ENCODE results near the gene PLA2G10.
"Not testable (repeated sequence)": the region's sequence is repeated elsewhere in the genome, so short reads cannot be mapped to it uniquely, and the experiment has no call there.

PLA2G10 gene

DNA sequence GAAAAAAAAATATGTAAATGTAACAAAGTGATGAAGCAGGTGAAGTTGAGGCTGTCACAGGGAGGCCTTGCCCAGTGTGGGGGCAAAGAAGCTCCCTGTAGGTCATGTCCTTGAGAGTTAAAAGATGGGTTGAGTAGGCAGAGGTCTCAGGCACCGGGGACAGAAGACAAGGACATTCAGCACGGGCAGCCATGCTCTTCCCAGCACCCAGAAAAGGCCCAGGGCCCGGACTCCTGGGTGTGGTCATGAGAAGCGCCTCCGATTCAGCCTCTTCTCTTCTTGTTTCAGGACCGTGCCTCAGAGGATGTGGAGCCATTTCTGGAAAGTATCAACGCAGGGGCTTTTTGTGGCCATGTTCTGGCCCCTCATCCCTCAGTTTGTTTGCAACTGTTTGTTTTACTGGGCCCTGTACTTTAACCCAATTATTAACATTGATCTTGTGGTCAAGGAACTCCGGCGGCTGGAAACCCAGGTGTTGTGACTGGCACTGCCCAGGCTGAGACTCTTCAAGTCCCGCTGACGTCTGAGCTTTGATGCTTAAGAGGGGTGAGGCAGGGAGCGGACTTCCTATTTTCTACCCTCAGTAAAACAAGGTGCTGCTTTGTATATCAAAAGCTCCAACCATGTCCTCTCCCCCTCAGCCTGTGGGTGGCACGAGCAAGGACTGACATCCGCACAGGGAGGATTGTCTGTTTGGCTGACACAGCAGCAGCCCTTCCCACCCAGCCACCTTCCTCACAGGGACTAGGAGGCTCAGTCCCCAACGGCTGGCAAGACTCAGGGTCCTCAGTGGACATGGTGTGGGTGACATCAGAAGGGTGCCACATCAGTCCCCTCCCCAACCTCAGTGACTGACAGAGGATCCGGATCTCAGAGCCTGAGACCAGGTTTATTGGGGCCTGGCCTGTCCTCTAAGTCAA is 26.5 kb downstream of the PLA2G10 start:
- Histone ChIP-seq H3K4me3 (no peak overlapping the region), H3K27ac (no peak overlapping the region)

DNA sequence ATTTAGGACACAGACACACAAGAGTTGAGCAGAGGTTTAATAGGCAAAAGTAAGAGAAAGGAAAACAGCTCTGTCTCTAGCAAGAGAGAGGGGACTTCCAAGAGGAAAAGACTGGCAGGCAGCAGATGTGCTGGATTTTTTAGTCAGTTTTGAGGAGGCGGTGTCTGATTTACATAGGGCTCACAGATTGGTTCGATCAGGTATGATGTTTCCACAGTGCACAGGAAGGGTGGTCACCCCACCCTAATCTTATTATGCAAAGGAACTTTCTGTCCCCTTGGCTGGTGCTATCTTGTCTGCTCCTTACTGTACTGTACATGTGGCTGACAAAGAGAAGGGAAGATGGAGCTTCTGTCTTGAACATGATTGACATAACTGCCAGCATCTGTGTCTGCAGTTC is 36.0 kb downstream of the PLA2G10 start:
- Histone ChIP-seq H3K4me3 (no peak overlapping the region), H3K27ac (peak overlapping the region in 1 of 21 experiments; percentile 10)

DNA sequence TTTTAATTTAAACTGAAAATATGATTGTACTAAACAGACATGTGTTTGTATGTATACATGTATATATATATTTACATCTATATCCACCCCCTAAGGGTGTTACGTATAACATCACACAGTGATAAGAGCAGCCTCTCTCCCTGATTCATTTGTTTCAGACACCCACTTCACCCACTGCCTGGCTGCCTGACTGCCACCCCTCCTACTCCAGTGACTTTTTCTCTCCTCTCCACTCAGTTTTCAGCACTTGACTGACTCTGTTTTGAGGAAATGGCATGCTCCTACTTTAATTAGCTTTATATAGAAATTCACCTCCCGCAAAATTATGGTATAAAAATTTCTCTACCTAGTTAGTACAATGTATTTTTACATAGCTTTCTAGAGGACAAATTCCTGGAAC is 41.4 kb downstream of the PLA2G10 start:
- Histone ChIP-seq H3K27ac (no peak overlapping the region), H3K4me3 (no peak overlapping the region)

DNA sequence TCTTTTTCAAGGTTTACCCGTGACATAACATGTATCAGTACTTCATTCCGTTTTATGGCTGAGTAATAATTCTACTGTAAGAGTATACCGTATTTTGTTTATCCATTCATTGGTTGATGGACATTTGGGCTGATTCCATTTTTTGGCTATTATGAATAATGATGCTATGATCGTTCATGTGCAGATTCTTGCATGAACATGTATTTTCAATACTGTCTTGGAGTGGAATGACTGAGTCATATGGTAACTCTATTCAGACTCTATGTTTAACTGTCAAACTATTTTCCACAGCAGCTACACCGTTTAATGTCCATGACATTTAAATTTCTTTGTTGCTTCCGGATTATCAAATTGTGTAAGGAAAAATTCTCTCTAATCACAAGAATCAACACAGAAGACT is 43.5 kb downstream of the PLA2G10 start:
- H3K27ac ChIP-seq, result no peak overlapping the region
- no peak overlapping the region for H3K4me3 ChIP-seq

DNA sequence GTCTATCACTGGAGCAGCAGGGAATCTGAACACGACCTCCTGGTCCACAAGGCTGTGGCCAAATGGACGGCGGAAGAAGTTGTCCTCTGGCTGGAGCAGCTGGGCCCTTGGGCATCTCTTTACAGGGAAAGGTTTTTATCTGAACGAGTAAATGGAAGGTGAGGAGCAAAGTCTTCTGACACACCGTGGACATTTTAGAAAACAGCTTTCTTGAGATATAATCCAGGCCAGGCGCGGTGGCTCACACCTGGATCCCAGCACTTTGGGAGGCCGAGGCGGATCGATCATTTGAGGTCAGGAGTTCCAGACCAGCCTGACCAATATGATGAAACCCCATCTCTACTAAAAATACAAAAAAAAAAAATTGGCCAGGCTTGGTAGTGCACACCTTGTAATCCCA is 44.3 kb downstream of the PLA2G10 start:
- H3K4me3 ChIP-seq, result no peak overlapping the region

DNA sequence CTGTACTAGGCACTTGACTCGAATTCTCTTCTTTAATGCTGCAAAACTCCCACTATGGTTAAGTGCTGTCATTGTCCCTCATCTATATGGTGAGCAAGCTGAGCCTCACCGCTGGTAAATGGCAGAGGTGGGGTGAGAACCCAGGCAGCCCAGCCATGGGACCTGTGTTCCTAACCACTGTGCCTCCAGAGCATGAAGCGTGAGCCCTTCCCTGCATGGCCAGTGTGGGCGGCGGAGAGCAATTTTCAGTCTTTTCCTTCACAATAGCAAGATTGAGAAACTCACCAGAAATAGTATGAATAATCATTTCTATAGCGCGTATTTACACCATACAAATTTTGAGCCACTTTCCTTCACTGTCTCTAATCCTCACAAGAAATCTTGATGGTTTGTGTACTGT is 52.2 kb downstream of the PLA2G10 start:
- H3K4me3 ChIP-seq, result no peak overlapping the region
- H3K27ac ChIP-seq, result no peak overlapping the region

More for the DNA sequence above, 44.3 kb downstream of the PLA2G10 start:
- H3K27ac ChIP-seq, result no peak overlapping the region

DNA sequence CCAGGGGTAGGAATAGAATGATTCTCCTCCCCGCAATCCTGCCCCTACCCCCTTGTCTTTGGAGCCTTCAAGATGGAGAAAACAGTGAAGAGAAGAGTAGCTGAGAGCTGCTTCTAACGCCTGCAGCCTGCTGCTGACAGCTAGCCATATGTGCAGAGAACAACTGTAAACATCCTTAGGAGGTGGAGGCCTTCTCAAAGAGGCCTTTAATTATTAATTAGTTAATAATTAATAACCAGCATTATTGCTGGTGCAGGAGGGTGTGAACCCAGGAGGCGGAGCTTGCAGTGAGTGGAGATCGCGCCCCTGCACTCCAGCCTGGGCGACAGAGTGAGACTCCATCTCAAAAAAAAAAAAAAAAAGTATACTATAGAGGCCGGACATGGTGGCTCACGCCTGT is 52.9 kb downstream of the PLA2G10 start:
- Histone ChIP-seq H3K27ac (no peak overlapping the region), H3K4me3 (no peak overlapping the region)

- H3K27ac ChIP-seq, result peak overlapping the region in 1 of 21 experiments; percentile 33
- H3K4me3 ChIP-seq, result no peak overlapping the region
Measured at GRCh38 chr16:14640538-14640937, 53.6 kb downstream of the PLA2G10 start.

- not testable (repeated sequence) for H3K27ac ChIP-seq
Measured at GRCh38 chr16:14636951-14637240, 57.2 kb downstream of the PLA2G10 start.

DNA sequence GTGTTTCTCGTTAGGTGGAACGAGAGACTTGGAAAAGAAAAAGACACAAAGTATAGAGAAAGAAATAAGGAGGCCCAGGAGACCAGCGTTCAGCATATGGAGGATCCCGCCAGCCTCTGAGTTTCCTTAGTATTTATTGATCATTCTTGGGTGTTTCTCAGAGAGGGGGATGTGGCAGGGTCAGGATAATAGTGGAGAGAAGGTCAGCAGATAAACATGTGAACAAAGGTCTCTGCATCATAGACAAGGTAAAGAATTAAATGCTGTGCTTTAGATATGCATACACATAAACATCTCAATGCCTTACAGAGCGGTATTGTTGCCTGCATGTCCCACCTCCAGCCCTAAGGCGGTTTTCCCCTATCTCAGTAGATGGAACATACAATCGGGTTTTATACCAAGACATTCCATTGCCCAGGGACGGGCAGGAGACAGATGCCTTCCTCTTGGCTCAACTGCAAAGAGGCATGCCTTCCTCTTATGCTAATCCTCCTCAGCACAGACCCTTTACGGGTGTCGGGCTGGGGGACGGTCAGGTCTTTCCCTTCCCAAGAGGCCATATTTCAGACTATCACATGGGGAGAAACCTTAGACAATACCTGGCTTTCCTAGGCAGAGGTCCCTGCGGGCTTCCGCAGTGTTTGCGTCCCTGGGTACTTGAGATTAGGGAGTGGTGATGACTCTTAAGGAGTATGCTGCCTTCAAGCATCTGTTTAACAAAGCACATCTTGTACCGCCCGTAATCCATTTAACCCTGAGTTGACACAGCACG is 57.7 kb downstream of the PLA2G10 start:
- H3K4me3 ChIP-seq, result not testable (repeated sequence)
- peak overlapping the region in 2 of 21 experiments; percentile 3 to 29 for H3K27ac ChIP-seq

More at GRCh38 chr16:14636951-14637240, 57.2 kb downstream of the PLA2G10 start:
- H3K4me3 ChIP-seq, result not testable (repeated sequence)

DNA sequence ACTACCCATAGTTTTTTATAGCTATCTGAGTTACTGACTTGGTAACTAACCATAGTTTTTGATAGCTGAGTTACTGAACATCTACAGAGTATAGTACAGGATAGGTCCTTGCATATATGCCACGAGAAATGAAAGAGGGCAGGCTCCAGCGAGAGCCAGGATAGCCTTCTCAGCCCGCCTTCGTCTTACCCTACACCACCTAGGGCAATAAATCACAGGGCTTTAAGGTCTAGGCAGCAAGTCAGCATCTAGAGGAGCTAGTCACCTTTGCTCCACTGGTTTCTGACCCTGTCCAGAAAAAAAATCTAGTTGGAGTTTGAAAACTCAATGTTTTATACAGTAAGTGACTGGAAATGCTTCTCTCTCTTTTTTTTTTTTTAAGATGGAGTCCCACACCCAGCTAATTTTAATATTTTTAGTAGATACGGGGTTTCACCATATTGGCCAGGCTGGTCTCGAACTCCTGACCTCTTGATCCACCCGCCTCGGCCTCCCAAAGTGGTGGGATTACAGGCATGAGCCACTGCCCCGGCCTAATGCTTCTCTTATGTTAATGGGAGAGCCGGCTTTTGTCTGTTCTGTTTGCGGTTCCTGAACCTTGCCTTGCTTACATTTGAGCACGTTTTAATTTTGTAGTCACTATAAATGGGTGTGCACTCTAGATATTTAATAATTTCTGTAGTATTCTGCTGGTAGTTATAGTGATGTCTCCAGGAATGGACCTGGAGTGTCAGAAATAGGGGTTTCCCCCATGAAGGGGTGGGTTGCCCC is 58.5 kb downstream of the PLA2G10 start:
- H3K4me3 ChIP-seq, result no peak overlapping the region
- no peak overlapping the region for H3K27ac ChIP-seq

- H3K27ac ChIP-seq, result no peak overlapping the region
- peak overlapping the region in 6 of 7 experiments; percentile 88 to 99 (median 94) for H3K4me3 ChIP-seq
Measured at GRCh38 chr16:14634389-14634725, 59.8 kb downstream of the PLA2G10 start.

GRCh38 chr16:14632693-14633569 is 61.2 kb downstream of the PLA2G10 start, which contains the start of gene BFAR:
TSS of gene BFAR (plus strand) at chr16:14632951. CDS start at chr16:14644347, 11,396 bp downstream.
- Histone ChIP-seq H3K4me3 (peak within 1 kb of the TSS; percentile 88 to 99 (median 94)), H3K27ac (peak within 1 kb of the TSS; percentile 79 to 99 (median 91))

DNA sequence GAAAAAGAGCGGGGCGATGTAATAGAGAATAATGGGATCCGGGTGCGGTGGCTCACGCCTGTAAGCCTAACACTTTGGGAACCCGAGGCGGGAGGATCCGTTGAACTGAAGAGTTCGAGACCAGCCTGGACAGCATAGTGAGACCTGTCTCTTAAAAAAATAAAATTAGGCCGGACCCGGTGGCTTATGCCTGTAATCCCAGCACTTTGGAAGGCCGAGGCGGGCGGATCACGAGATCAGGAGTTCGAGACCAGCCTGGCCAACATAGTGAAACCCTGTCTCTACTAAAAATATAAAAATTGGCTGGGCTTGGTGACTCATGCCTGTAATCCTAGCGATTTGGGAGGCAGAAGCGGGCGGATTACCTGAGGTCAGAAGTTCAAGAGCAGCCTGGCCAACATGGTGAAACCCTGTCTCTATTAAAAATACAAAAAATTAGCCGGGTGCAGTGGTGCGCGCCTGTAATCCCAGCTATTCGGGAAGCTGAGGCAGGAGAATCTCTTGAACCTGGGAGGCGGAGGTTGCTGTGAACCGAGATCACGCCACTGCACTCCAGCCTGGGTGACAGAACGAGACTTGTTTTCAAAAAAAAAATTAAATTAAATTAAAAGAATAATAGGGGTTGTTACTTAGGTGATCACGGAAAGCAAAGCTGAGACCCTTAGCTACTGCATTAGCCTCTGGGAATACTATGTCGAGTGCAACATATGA is 63.3 kb downstream of the PLA2G10 start:
- peak overlapping the region; percentile 53 to 98 (median 74) for H3K4me3 ChIP-seq

DNA sequence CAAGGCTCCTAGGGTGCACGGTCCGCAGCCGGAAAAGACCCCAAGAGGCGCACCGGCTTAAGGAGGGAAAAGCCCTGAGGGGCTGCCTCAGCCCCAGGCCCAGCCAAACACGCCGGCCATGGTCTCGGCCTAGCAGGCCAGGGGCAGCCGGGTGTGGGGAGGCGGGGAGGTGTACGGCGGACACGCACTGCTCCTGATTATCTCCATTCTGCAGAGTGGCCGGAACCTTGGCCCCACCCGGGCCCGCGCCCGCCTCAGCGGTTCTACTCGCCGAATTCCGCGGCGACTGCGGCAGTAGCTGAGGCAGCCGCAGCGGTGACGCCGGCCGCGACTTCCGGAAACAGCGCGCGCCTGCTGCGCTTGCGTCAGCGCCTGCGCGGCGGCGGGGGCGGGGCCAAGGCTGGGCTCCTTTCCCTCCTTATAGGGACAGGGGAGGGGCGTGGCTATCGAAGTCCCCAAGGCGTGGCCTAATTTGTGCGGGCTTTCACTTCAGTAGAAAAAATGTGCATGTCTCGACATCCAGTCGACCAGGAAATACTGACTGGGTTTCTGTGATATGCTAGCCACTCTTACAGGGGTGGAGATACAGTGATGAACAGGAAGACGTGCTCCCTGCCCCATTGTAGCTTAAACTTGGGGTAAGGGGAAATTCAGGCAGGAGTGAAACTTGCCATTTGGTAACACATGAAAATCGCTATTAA is 64.0 kb downstream of the PLA2G10 start, which contains the start of gene PARN:
PARN (minus strand) TSS at position 342 of the 701 bp plus-strand sequence; CDS start at position 207, 135 bp downstream.
- Histone ChIP-seq H3K4me3 (peak within 1 kb of the TSS; percentile 53 to 98 (median 74)), H3K27ac (peak within 1 kb of the TSS; percentile 76 to 99 (median 95))

More for the DNA sequence above, 63.3 kb downstream of the PLA2G10 start:
- peak overlapping the region in 20 of 21 experiments; percentile 76 to 98 (median 94) for H3K27ac ChIP-seq

GRCh38 chr16:14629612-14629918 is 64.5 kb downstream of the PLA2G10 start:
- Histone ChIP-seq H3K27ac (peak overlapping the region; percentile 76 to 99 (median 95)), H3K4me3 (peak overlapping the region; percentile 53 to 98 (median 74))

- Histone ChIP-seq H3K4me3 (peak overlapping the region; percentile 53 to 98 (median 74)), H3K27ac (peak overlapping the region in 20 of 21 experiments; percentile 76 to 99 (median 95))
Measured at GRCh38 chr16:14628806-14629611, 65.1 kb downstream of the PLA2G10 start.
